Activated CD4-positive, alpha-beta memory T cell treated with anti-CD3 and anti-CD28 coated beads, Interleukin-2, amount 10 ng/mL, durations not matched to agents 7 days and 5 days (primary cell): ENCODE results near the gene MAPK1. TPM values are rescaled to one million over a fixed set of nuclear protein-coding genes. Genes with fewer than 3 reads are reported as not detected.
A peak's percentile ranks its signal among the peaks of the same experiment; 100 is the strongest.
"Not testable (repeated sequence)": the region's sequence is repeated elsewhere in the genome, so short reads cannot be mapped to it uniquely, and the experiment has no call there.

Experiments
- CTCF ChIA-PET: fragments of 350-600 bp; sonication (Branson Sonifier 250); formaldehyde crosslinking; loops from one replicate; lab custom pipeline; 2021; ENCODE audit warnings: antibody characterized with exemption, inconsistent platforms; lab: Charles Lee
- POLR2A ChIA-PET: fragments of 350-600 bp; sonication (Branson Sonifier 250); formaldehyde crosslinking; loops from one replicate; lab custom pipeline; 2021; ENCODE audit warnings: antibody characterized with exemption; lab: Charles Lee
- DNase-seq: peaks from one replicate; pipeline ENCODE4 v3.0.0-alpha.2; 2020
- H3K27ac Mint-ChIP-seq: one replicate; pipeline ENCODE4 v1.8.0; 2021; ENCODE audit warnings: mild to moderate bottlenecking, mixed read lengths
- H3K27me3 Mint-ChIP-seq: one replicate; pipeline ENCODE4 v1.8.0; 2021; ENCODE audit warnings: mixed read lengths
- H3K36me3 Mint-ChIP-seq: one replicate; pipeline ENCODE4 v1.8.0; 2021; ENCODE audit warnings: low read depth, mixed read lengths
- H3K4me1 Mint-ChIP-seq: one replicate; pipeline ENCODE4 v1.8.0; 2021; ENCODE audit warnings: mixed read lengths
- H3K4me3 Mint-ChIP-seq: one replicate; pipeline ENCODE4 v1.8.0; 2021; ENCODE audit warnings: mild to moderate bottlenecking, mixed read lengths
- H3K9me3 Mint-ChIP-seq: one replicate; pipeline ENCODE4 v1.8.0; 2021; ENCODE audit warnings: mixed read lengths
- total RNA-seq, 2 experiments: library from RNA; stranded (reverse); gene quantifications; one replicate each; pipeline ENCODE4 v1.2.3, GENCODE V29; 2021

MAPK1 gene
- total RNA-seq, 2 experiments from 2014 or later: 97.6 to 99.5 TPM

DNA sequence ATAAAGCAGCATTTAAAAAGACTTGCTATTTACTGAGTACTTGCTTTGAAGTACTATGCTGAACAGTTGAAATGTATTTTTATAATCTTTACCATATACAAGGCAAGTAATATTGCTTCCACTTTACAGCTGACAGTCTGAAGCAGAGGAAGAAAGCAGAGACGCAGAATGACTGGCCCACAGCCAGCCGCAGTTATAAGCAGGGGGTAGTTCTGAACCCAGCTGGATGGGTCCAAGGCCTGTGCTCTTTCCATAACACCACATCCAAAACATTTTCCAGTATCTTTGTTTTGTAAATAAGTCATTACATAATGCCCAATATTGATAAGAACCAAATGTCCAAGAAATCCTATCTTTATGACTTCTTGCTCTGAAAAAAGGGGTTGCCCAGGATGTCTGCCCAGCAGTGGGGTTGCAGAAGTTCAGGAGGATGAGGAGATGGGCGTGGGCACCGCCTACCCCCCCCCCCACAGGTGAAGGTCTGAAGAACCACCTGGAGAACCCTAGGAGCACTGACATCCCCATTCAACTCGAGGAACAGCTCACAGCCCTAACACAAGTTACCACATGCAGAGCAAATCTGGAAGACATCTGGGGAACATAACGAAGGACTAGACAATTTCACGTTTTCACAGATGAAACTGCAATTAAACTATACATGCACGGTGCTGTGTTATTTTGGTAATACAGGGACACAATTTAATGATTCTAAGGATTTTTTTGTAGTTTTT is 107.6 kb downstream of the MAPK1 start:
- Mint-ChIP-seq H3K9me3 (no peaks in the 10 kb centered on the region), H3K27ac (no peak overlapping the region), H3K36me3 (peaks cover 61% of the 10 kb centered on the region), H3K27me3 (no peaks in the 10 kb centered on the region), H3K4me1 (peaks cover 49% of the 10 kb centered on the region), H3K4me3 (no peak overlapping the region)
- DNase-seq: no peak
- POLR2A ChIA-PET: interaction anchor here (1.0 to 1.5 kb wide), 2 partner anchors 24 kb away, joined by 3 to 7 read pairs; partner anchors contain the start of gene YPEL1
- CTCF ChIA-PET: interaction anchor here (2.0 kb wide), 1 partner anchor 178 kb away, joined by 7 read pairs; no protein-coding TSS in a partner anchor

DNA sequence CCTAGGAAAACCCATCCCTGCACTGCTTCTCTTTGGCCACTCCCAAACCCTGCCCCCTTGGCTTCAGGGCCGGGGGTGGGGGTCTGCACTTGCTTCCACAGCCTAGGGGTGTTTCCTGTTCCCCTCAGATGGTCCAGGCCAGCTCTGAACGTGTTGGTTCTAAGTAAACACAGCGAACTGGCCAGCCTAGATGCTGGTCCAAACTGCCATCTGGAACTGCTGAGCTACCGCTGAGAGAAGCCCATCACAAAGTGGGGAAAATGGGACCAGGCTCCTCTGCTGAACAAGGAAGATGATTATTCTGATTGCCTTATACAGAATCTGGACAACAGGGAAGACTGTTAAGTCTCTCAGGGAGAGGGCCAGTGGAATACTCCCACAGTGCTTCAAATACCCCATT is 108.4 kb downstream of the MAPK1 start:
- H3K4me1 Mint-ChIP-seq: peaks cover 42% of the 10 kb centered on the region
- DNase-seq: no peak
- POLR2A ChIA-PET: interaction anchor here (1.0 kb wide), 1 partner anchor 23 kb away, joined by 3 read pairs; the partner anchor contains the start of gene YPEL1
- H3K36me3 Mint-ChIP-seq: peaks cover 54% of the 10 kb centered on the region
- no peaks in the 10 kb centered on the region for H3K9me3 Mint-ChIP-seq
- CTCF ChIA-PET: no interaction called here
- H3K4me3 Mint-ChIP-seq: no peak overlapping the region
- H3K27me3 Mint-ChIP-seq: no peaks in the 10 kb centered on the region
- no peak overlapping the region for H3K27ac Mint-ChIP-seq

DNA sequence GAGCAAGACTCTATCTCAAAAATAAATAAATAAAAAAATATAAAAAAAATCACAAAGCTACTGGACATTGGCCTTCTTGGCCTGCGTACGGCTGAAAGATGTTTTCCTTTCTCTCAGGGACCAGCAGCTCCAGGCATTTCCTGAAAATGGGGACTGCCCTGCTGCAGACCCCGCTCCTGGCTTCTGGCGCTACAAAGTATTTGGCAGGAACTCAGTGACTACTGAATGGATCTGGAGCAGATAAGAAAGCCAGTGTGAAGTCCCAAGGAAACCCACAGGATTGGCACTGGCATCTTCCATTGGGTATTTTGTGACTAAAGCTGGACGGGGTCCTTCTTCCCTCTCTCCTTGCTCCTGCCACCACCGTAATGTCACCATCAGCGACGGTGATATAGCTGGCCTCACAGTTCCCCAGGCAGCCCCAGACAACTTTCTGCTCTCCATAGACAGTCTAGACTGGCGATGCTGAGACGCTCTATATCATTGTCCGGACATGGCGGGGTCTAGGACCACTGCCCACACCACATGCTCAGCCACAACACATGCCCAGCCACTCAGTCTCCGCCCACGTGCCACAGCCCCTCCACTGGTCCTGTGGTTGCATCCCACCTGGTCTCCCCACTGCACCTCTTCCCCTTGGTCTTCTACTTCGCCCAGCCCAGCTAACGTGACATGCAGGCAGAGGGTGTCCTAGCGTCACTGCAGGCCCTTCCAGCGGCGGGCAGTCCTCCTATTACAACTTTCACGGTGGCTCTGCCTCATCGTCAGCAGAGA is 109.2 kb downstream of the MAPK1 start:
- H3K27ac Mint-ChIP-seq: no peak overlapping the region
- CTCF ChIA-PET: interaction anchor here (1.4 kb wide), 1 partner anchor 9 kb away, joined by 3 read pairs; no protein-coding TSS in a partner anchor
- no peaks in the 10 kb centered on the region for H3K9me3 Mint-ChIP-seq

DNA sequence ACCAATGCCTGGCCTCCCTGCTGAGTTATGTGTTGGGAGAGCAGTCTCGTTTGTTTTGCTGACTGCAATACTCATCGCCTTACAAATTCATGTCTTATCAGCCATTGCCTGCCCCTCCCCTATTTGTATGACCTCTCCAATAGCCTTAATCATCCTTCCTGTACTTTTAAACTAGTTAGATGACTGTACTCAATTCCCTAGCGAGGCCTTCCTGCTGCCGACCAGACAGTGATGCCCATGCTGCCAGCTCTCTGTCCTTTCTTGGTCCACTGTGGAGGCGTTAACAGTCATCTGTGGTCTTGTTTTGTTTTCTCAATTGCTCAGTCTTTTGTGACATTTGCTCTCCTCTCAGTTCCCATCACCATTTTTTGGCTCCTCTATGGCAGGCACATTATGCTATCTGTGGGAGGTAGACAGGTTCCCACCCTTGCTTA is 111.6 kb downstream of the MAPK1 start:
- peak overlapping the region; percentile 18 for H3K27ac Mint-ChIP-seq

More for the DNA sequence above, 109.2 kb downstream of the MAPK1 start:
- Mint-ChIP-seq H3K4me1 (peaks cover 33% of the 10 kb centered on the region), H3K4me3 (no peak overlapping the region), H3K27me3 (no peaks in the 10 kb centered on the region), H3K36me3 (peaks cover 46% of the 10 kb centered on the region)
- POLR2A ChIA-PET: no interaction called here
- no peak for DNase-seq

DNA sequence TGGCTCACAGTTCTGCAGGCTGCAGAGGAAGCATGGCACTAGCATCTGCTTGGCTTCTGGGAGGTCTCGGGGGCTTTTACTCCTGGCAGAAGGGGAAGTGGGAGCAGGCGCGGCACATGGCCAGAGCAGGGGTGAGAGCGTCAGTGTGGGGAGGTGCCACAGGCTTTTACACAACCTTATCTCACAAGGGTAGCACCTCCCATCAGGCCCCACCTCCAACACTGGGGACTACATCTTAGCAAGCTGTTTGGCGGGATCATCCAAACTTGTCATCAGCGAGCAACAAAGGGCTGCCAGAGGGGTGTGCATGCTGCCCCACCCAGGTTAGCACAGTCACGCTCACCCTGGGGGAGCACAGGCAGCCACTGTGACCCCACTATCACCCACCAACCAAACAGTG is 112.9 kb downstream of the MAPK1 start:
- no peaks in the 10 kb centered on the region for H3K27me3 Mint-ChIP-seq
- H3K36me3 Mint-ChIP-seq: peaks cover 20% of the 10 kb centered on the region
- no peak overlapping the region for H3K4me3 Mint-ChIP-seq
- CTCF ChIA-PET: interaction anchor here (0.6 kb wide), 1 partner anchor 9 kb away, joined by 3 read pairs; no protein-coding TSS in a partner anchor
- POLR2A ChIA-PET: no interaction called here
- DNase-seq: no peak
- H3K4me1 Mint-ChIP-seq: peaks cover 2% of the 10 kb centered on the region
- H3K27ac Mint-ChIP-seq: no peak overlapping the region
- no peaks in the 10 kb centered on the region for H3K9me3 Mint-ChIP-seq

More for the DNA sequence above, 111.6 kb downstream of the MAPK1 start:
- Mint-ChIP-seq H3K4me1 (peaks cover 10% of the 10 kb centered on the region), H3K36me3 (peaks cover 25% of the 10 kb centered on the region), H3K4me3 (no peak overlapping the region), H3K27me3 (no peaks in the 10 kb centered on the region), H3K9me3 (no peaks in the 10 kb centered on the region)
- POLR2A ChIA-PET: no interaction called here
- CTCF ChIA-PET: no interaction called here
- DNase-seq: no peak

DNA sequence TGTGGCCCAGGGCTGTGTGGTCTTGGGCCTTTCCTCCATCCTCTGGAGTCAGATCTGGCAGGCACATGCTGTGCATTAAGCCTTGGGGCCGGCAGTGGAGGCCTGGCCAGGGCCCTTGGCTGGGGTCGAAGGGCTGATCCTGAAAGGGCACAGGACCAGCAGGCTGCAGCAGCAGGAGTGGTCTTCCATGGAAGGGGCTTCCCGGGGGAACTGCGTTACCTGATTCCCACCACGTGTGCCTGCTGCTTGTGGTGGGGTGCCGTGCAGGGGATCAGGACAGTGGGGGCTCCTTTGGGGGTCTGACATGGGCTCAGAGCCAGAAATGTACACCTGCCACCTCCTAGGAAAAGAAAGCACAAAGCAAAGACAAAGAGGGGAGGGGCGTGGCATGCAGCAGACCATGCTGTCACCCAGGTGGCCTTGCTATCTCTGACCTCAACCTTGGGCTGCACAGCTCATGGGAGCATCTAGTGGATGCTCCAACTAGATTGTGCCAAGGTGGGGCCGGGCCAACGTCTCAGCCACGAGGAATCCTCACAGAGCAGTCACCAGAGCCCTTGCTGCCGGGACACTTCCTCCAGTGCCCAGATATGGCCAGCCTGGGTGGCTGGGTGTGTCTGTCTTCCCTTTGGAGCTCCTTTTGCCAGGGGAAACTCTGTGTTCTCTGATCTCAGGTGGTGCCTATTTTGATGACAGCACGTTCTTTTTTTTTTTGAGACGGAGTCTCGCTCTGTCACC is 113.9 kb downstream of the MAPK1 start:
- no peak overlapping the region for H3K4me3 Mint-ChIP-seq
- no peaks in the 10 kb centered on the region for H3K27me3 Mint-ChIP-seq
- peaks cover 13% of the 10 kb centered on the region for H3K36me3 Mint-ChIP-seq
- H3K27ac Mint-ChIP-seq: no peak overlapping the region
- ChIA-PET CTCF (no interaction called here), POLR2A (interaction anchor here (0.9 kb wide), 1 partner anchor 14 kb away, joined by 3 read pairs; no protein-coding TSS in a partner anchor)
- H3K9me3 Mint-ChIP-seq: no peaks in the 10 kb centered on the region
- peaks cover 2% of the 10 kb centered on the region for H3K4me1 Mint-ChIP-seq
- no peak for DNase-seq

DNA sequence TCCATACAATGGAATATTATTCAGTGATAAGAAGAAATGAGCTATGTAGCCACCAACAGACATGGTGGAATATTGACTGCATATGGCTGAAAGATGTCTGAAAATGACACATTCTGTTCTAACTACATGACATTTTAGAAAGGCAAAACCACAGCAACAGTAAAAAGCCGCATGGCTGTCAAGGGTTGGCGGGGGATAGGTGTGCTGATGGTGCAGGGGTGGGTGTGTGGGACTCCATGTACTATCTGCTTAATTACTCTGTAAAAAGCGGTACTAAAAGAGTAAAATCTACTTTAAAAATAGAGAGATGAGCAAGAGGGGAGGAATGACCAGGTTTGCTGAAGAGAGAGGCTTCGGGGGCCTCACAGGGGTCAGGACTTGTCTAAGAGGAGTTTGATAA is 115.2 kb downstream of the MAPK1 start:
- Mint-ChIP-seq H3K36me3 (peaks cover 4% of the 10 kb centered on the region), H3K27ac (no peak overlapping the region), H3K4me1 (peaks cover 2% of the 10 kb centered on the region), H3K9me3 (no peaks in the 10 kb centered on the region), H3K4me3 (no peak overlapping the region), H3K27me3 (no peaks in the 10 kb centered on the region)
- POLR2A ChIA-PET: no interaction called here
- no peak for DNase-seq
- CTCF ChIA-PET: no interaction called here

DNA sequence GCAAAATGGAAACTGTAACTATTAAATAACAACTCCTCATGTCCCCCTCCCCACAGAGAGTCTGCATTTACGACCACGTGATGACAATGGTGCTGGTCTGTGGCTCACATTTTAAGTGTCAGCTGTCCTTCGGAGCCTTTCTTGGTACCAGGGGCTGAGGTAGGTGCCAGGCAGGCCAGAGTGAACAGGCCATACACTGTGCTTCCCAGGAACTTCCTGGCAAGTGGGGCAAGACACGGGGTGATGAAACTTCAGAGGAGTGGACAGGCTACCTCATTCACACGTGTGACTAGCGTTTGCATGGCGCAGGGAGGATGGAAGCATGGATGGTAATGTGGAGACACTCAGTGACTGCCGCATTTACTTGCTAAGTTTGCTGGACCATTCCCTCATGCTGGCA is 121.5 kb downstream of the MAPK1 start:
- Mint-ChIP-seq H3K4me1 (no peaks in the 10 kb centered on the region), H3K27me3 (no peaks in the 10 kb centered on the region), H3K27ac (no peak overlapping the region), H3K36me3 (no peaks in the 10 kb centered on the region), H3K9me3 (no peaks in the 10 kb centered on the region), H3K4me3 (no peak overlapping the region)
- ChIA-PET POLR2A (no interaction called here), CTCF (no interaction called here)
- DNase-seq: no peak

DNA sequence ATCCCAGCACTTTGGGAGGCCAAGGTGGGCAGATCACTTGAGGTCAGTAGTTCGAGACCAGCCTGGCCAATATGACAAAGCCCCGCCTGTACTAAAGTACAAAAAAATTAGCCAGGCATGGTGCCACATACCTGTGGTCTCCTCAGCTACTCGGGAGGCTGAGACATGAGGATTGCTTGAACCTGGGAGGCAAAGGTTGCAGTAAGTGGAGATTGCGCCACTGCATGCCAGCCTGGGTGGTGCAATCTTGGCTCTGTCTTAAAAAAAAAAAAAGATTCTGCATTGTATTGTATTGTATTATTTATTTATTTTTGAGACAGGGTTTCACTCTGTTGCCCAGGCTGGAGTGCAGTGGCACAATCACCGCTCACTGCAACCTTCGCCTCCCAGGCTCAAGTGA is 122.5 kb downstream of the MAPK1 start:
- H3K27ac Mint-ChIP-seq, H3K4me3 Mint-ChIP-seq, H3K9me3 Mint-ChIP-seq, H3K4me1 Mint-ChIP-seq, CTCF ChIA-PET, H3K36me3 Mint-ChIP-seq, DNase-seq, H3K27me3 Mint-ChIP-seq, POLR2A ChIA-PET: not testable (repeated sequence)

DNA sequence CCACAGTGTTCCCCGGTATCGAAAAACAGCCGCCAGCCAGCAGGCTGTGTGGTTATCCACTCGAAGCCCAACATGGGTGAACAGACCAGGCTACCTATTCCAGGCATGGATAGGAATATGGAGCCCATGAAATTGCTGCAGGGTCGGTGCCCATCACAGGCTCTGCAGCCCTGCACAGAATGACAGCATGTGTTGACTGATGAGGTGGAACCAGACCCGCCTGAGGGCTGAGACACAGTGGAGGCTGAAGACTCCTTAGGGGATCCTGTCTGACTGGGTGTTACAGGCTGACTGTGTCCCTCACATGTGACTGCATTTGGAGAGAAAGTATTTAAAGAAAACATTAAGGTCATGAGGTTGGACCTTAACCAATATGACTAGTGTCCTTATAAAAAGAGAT is 125.7 kb downstream of the MAPK1 start:
- H3K4me1 Mint-ChIP-seq: no peaks in the 10 kb centered on the region
- H3K4me3 Mint-ChIP-seq: no peak overlapping the region
- H3K27me3 Mint-ChIP-seq: peaks cover 17% of the 10 kb centered on the region
- no peak for DNase-seq
- no peaks in the 10 kb centered on the region for H3K36me3 Mint-ChIP-seq
- POLR2A ChIA-PET: interaction anchor here (1.2 kb wide), 1 partner anchor 25 kb away, joined by 3 read pairs; no protein-coding TSS in a partner anchor
- CTCF ChIA-PET: no interaction called here
- H3K9me3 Mint-ChIP-seq: no peaks in the 10 kb centered on the region
- no peak overlapping the region for H3K27ac Mint-ChIP-seq

DNA sequence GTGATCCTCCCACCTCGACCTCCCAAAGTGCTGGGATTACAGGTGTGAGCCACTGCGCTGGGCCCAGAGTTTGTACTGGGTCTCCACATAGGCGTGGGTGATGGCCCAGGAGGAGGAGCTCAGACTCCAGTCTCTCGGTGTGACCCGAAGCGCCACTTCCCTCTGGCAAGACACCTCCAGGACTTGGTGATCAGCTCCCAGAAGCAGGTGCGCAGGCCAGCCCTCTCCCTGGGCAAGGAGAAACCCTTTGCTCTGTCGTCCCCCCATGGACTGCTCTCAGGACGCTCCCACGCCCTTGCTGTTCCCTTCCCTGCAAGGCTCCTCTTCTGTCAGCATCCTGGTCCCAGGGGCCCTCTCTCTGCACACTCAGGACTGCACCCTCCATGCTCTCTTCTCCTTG is 126.4 kb downstream of the MAPK1 start:
- Mint-ChIP-seq H3K27me3 (peaks cover 17% of the 10 kb centered on the region), H3K9me3 (no peaks in the 10 kb centered on the region), H3K27ac (no peak overlapping the region), H3K4me3 (no peak overlapping the region), H3K4me1 (no peaks in the 10 kb centered on the region), H3K36me3 (no peaks in the 10 kb centered on the region)
- POLR2A ChIA-PET: interaction anchor here (1.2 kb wide), 1 partner anchor 26 kb away, joined by 3 read pairs; no protein-coding TSS in a partner anchor
- CTCF ChIA-PET: no interaction called here
- no peak for DNase-seq

DNA sequence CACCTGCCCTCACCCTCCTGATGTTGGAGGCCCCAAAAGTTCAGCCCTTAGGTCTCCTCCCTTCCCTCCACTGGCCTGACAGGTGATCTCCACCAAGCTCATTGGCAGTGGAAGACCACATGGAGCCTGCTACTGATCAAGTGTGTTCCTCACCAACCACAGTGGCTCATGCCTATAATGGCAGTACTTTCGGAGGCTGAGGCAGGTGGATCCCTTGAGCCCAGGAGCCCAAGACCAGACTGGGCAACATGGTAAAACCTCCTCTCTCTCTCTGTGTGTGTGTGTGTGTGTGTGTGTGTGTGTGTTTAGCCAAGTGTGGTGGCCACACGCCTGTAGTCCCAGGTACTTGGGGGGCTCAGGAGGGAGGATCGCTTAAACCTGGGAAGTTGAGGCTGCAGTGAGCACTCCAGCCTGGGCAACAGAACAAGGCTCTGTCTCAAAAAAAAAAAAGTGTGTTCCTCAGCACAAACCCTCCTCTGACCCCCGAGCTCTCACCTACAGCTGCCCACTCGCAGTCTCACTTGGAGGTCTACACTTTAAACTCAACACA is 127.5 kb downstream of the MAPK1 start:
- Mint-ChIP-seq H3K36me3 (no peaks in the 10 kb centered on the region), H3K4me3 (no peak overlapping the region), H3K27me3 (peaks cover 17% of the 10 kb centered on the region), H3K4me1 (peaks cover 4% of the 10 kb centered on the region), H3K27ac (no peak overlapping the region), H3K9me3 (no peaks in the 10 kb centered on the region)
- ChIA-PET POLR2A (no interaction called here), CTCF (no interaction called here)
- DNase-seq: no peak
